Measurements from ENCODE around the gene TOMM22. TPM values are rescaled to one million over a fixed set of nuclear protein-coding genes. Genes with fewer than 3 reads are reported as not detected.

TOMM22 gene
- total RNA-seq, 1 experiment from 2014 or later, result 113 TPM

DNA sequence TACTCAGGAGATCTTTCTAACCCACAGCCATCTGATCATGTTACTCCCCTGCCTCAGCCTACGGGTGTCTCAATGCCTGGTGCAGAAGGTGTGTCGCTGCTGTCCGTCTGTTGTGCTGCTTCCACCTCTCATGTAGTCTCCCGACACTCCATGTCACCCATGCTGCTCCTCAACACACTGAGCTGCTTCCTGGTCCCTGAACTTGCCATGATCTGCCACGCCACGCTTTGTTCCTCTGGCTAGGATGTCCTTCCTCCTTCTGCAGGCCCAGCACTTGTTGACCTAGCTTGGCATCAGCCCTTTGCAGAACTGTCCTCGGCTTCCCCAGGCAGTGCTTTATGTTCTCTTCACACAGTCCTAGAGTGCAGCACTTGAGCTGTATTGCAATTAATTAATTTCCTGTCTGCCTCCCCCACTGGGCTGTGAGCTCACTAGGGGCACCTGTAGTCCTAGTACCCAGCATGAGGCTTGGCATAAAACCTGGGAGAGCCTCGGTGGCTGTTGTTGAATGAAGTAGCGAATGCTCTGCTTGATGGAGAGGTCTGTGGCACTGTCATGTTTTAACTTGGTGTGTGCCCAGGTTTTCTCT lies 33.5 kb downstream of the TOMM22 start:
- no peak overlapping the region for H3K4me3 ChIP-seq (ENCODE audit: low read depth, low read length)
- Mint-ChIP-seq H3K36me3 (ENCODE audit: insufficient read depth, unreplicated experiment) (peaks cover 29% of the 10 kb centered on the region), H3K4me3 (ENCODE audit: unreplicated experiment) (no peak overlapping the region), H3K27me3 (ENCODE audit: insufficient read depth, unreplicated experiment) (no peaks in the 10 kb centered on the region), H3K9me3 (ENCODE audit: unreplicated experiment) (no peaks in the 10 kb centered on the region), H3K4me1 (ENCODE audit: low read depth, unreplicated experiment) (peaks cover 14% of the 10 kb centered on the region), H3K27ac (ENCODE audit: unreplicated experiment) (no peak overlapping the region)
- ChIA-PET POLR2A (interaction anchor here (1.5 kb wide), 1 partner anchor 10 kb away, joined by 4 read pairs; the partner anchor contains the start of gene GTPBP1), CTCF (interaction anchor here (1.4 kb wide), 1 partner anchor 10 kb away, joined by 5 read pairs; no protein-coding TSS in a partner anchor)
- no peak for DNase-seq
- TF ChIP-seq, protein P1, sequence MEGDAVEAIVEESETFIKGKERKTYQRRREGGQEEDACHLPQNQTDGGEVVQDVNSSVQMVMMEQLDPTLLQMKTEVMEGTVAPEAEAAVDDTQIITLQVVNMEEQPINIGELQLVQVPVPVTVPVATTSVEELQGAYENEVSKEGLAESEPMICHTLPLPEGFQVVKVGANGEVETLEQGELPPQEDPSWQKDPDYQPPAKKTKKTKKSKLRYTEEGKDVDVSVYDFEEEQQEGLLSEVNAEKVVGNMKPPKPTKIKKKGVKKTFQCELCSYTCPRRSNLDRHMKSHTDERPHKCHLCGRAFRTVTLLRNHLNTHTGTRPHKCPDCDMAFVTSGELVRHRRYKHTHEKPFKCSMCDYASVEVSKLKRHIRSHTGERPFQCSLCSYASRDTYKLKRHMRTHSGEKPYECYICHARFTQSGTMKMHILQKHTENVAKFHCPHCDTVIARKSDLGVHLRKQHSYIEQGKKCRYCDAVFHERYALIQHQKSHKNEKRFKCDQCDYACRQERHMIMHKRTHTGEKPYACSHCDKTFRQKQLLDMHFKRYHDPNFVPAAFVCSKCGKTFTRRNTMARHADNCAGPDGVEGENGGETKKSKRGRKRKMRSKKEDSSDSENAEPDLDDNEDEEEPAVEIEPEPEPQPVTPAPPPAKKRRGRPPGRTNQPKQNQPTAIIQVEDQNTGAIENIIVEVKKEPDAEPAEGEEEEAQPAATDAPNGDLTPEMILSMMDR (IDR thresholded peaks at IDR 0.05; ENCODE audit: insufficient read depth in 1 of 2, low read depth in 1 of 2, low read length in 1 of 2, severe bottlenecking in 1 of 2, unreplicated experiment in 1 of 2), result no peak
- intact Hi-C loops (cut with micrococcal nuclease; ENCODE audit: unreplicated experiment), result no loop called here
- no peaks in the 10 kb centered on the region for H3K9me3 ChIP-seq
- no TSS peak for BruUV-seq (replicated peaks)
- H3K27me3 ChIP-seq (replicated peaks; ENCODE audit: control insufficient read depth, insufficient read depth, low read length), result no peaks in the 10 kb centered on the region
- H3K36me3 ChIP-seq (ENCODE audit: control insufficient read depth, insufficient read depth, low read length), result peaks cover 7% of the 10 kb centered on the region
- no peaks in the 10 kb centered on the region for H3K4me1 ChIP-seq

DNA sequence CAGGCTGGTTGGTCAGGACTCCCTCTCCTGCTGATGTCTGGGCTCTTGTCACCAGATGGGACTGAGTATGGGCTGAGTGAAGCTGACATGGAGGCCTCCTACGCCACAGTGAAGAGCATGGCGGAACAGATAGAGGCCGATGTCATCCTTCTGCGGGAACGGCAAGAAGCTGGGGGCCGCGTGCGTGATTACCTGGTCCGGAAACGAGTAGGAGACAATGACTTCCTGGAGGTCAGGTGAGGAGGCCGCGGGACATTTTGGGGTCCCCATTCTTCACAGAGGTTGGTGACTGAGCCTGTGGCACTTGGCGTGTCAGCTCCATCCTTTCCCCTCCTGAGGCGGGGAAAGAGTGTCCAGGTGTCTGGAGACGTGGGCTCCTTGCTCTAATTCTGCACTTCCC lies 34.1 kb downstream of the TOMM22 start:
- H3K27ac Mint-ChIP-seq (ENCODE audit: unreplicated experiment), result no peak overlapping the region
- ChIA-PET CTCF (interaction anchor here (1.4 kb wide), 1 partner anchor 9 kb away, joined by 5 read pairs; no protein-coding TSS in a partner anchor), POLR2A (interaction anchor here (1.5 kb wide), 1 partner anchor 10 kb away, joined by 4 read pairs; the partner anchor contains the start of gene GTPBP1)
- no TSS peak for BruUV-seq (replicated peaks)
- H3K27me3 ChIP-seq (replicated peaks; ENCODE audit: control insufficient read depth, insufficient read depth, low read length), result no peaks in the 10 kb centered on the region
- no peaks in the 10 kb centered on the region for H3K4me1 ChIP-seq
- DNase-seq, result no peak
- H3K27me3 Mint-ChIP-seq (ENCODE audit: insufficient read depth, unreplicated experiment), result no peaks in the 10 kb centered on the region
- peaks cover 7% of the 10 kb centered on the region for H3K36me3 ChIP-seq (ENCODE audit: control insufficient read depth, insufficient read depth, low read length)
- intact Hi-C loops (cut with micrococcal nuclease; ENCODE audit: unreplicated experiment), result no loop called here
- TF ChIP-seq, protein P1 (IDR thresholded peaks at IDR 0.05; ENCODE audit: insufficient read depth in 1 of 2, low read depth in 1 of 2, low read length in 1 of 2, severe bottlenecking in 1 of 2, unreplicated experiment in 1 of 2), result no peak
- H3K9me3 ChIP-seq, result no peaks in the 10 kb centered on the region
- no peak overlapping the region for H3K4me3 Mint-ChIP-seq (ENCODE audit: unreplicated experiment)
- peaks cover 24% of the 10 kb centered on the region for H3K36me3 Mint-ChIP-seq (ENCODE audit: insufficient read depth, unreplicated experiment)
- H3K4me1 Mint-ChIP-seq (ENCODE audit: low read depth, unreplicated experiment), result peaks cover 11% of the 10 kb centered on the region
- H3K4me3 ChIP-seq (ENCODE audit: low read depth, low read length), result no peak overlapping the region
- H3K9me3 Mint-ChIP-seq (ENCODE audit: unreplicated experiment), result no peaks in the 10 kb centered on the region

- Mint-ChIP-seq H3K4me1 (ENCODE audit: low read depth, unreplicated experiment) (peaks cover 6% of the 10 kb centered on the region), H3K36me3 (ENCODE audit: insufficient read depth, unreplicated experiment) (peaks cover 20% of the 10 kb centered on the region), H3K9me3 (ENCODE audit: unreplicated experiment) (no peaks in the 10 kb centered on the region), H3K27ac (ENCODE audit: unreplicated experiment) (no peak overlapping the region), H3K4me3 (ENCODE audit: unreplicated experiment) (no peak overlapping the region), H3K27me3 (ENCODE audit: insufficient read depth, unreplicated experiment) (no peaks in the 10 kb centered on the region)
- H3K9me3 ChIP-seq, result no peaks in the 10 kb centered on the region
- H3K27me3 ChIP-seq (replicated peaks; ENCODE audit: control insufficient read depth, insufficient read depth, low read length), result no peaks in the 10 kb centered on the region
- CTCF ChIA-PET, result no interaction called here
- no peak overlapping the region for H3K4me3 ChIP-seq (ENCODE audit: low read depth, low read length)
- no peaks in the 10 kb centered on the region for H3K4me1 ChIP-seq
- intact Hi-C loops (cut with micrococcal nuclease; ENCODE audit: unreplicated experiment), result no loop called here
- H3K36me3 ChIP-seq (ENCODE audit: control insufficient read depth, insufficient read depth, low read length), result peaks cover 7% of the 10 kb centered on the region
- POLR2A ChIA-PET, result no interaction called here
- TF ChIP-seq, protein P1 (IDR thresholded peaks at IDR 0.05; ENCODE audit: insufficient read depth in 1 of 2, low read depth in 1 of 2, low read length in 1 of 2, severe bottlenecking in 1 of 2, unreplicated experiment in 1 of 2), result no peak
- BruUV-seq (replicated peaks), result no TSS peak
- DNase-seq, result no peak
Observed at GRCh38 chr22:38716271-38716670, 34.5 kb downstream of the TOMM22 start.

All from Caco-2 (cell line).